HG03469 (cell line): ENCODE data around the gene CSAG2.
"Not testable (repeated sequence)": the region's sequence is repeated elsewhere in the genome, so short reads cannot be mapped to it uniquely, and the experiment has no call there.

Source experiments
- ATAC-seq: cut with Tn5 transposase; IDR thresholded peaks from one replicate; pipeline ENCODE4 v1.9.1; 2021; ENCODE audit warnings: mild to moderate bottlenecking, moderate library complexity, moderate number of reproducible peaks; ENCODE audit not compliant: unreplicated experiment

Gene CSAG2

GRCh38 chrX:152709173-152709572 is at the start of gene CSAG2:
Gene CSAG2 (minus strand): TSS chrX:152709273. CDS start chrX:152709112, 161 bp downstream.
- not testable (repeated sequence) for ATAC-seq

GRCh38 chrX:152754871-152755270 is 45.8 kb upstream of the CSAG2 start:
- not testable (repeated sequence) for ATAC-seq

GRCh38 chrX:152753686-152754650 is 44.9 kb upstream of the CSAG2 start, which contains the start of gene MAGEA2:
Gene MAGEA2 (minus strand): TSS chrX:152753842. CDS start chrX:152751363, 2,479 bp downstream.
- ATAC-seq: not testable (repeated sequence)

- no peak for ATAC-seq
These were observed 29.5 kb upstream of the CSAG2 start for GRCh38 chrX:152738560-152738959.

GRCh38 chrX:152736528-152736927 is 27.5 kb upstream of the CSAG2 start:
- not testable (repeated sequence) for ATAC-seq

GRCh38 chrX:152735860-152736511 is 26.9 kb upstream of the CSAG2 start:
- no peak for ATAC-seq

- ATAC-seq: no peak
These were observed 26.0 kb upstream of the CSAG2 start for GRCh38 chrX:152735101-152735500.

- ATAC-seq: not testable (repeated sequence)
These were observed 25.2 kb upstream of the CSAG2 start for GRCh38 chrX:152734143-152734858.

- no peak for ATAC-seq
These were observed 24.3 kb upstream of the CSAG2 start, which contains the start of the genes CSAG1 and MAGEA12 for GRCh38 chrX:152733261-152733975. Gene CSAG1 (minus strand): TSS chrX:152733721. CDS start chrX:152732460, 1,261 bp downstream. Gene MAGEA12 (plus strand): TSS chrX:152733757. CDS start chrX:152736162, 2,405 bp downstream.

- ATAC-seq: no peak
These were observed 16.3 kb upstream of the CSAG2 start for GRCh38 chrX:152725409-152725808.

- not testable (repeated sequence) for ATAC-seq
These were observed 5.0 kb upstream of the CSAG2 start, which contains the start of gene MAGEA2B for GRCh38 chrX:152713815-152714787. Gene MAGEA2B (plus strand): TSS chrX:152714628. CDS start chrX:152717107, 2,479 bp downstream.

- not testable (repeated sequence) for ATAC-seq
These were observed 4.1 kb upstream of the CSAG2 start for GRCh38 chrX:152713195-152713594.

- ATAC-seq: not testable (repeated sequence)
These were observed 2.6 kb downstream of the CSAG2 start for GRCh38 chrX:152706500-152706899.

- not testable (repeated sequence) for ATAC-seq
These were observed 8.7 kb downstream of the CSAG2 start for GRCh38 chrX:152700390-152700789.

- not testable (repeated sequence) for ATAC-seq
These were observed 10.8 kb downstream of the CSAG2 start, which contains the start of gene MAGEA3 for GRCh38 chrX:152697952-152698931. Gene MAGEA3 (plus strand): TSS chrX:152698794. CDS start chrX:152700833, 2,039 bp downstream.

- ATAC-seq: peak; percentile 65
These were observed 28.1 kb downstream of the CSAG2 start for GRCh38 chrX:152681012-152681411.

- ATAC-seq: not testable (repeated sequence)
These were observed 34.4 kb downstream of the CSAG2 start for GRCh38 chrX:152674652-152675051.
